Stimulated activated memory B cell treated with anti-CD40 and anti-IgM and Interleukin-4, amounts not matched to agents 10 μg/mL and 1 μg/mL and 100 μg/mL, for 72 hours (primary cell): Measurements from ENCODE around the gene TP53RK.
A peak's percentile ranks its signal among the peaks of the same experiment; 100 is the strongest.
"Not testable (repeated sequence)": the region's sequence is repeated elsewhere in the genome, so short reads cannot be mapped to it uniquely, and the experiment has no call there.

ENCODE experiments used
- ATAC-seq: fragments of 150-1000 bp; cut with Tn5 transposase; 2 replicates; pipeline ENCODE4 v1.10.0; 2021
- H3K27ac Mint-ChIP-seq: one replicate; pipeline ENCODE4 v1.8.0; 2022; ENCODE audit warnings: mild to moderate bottlenecking, mixed read lengths
- H3K27me3 Mint-ChIP-seq: one replicate; pipeline ENCODE4 v1.8.0; 2022; ENCODE audit warnings: mixed read lengths
- H3K36me3 Mint-ChIP-seq: one replicate; pipeline ENCODE4 v1.8.0; 2022; ENCODE audit warnings: mixed read lengths
- H3K4me1 Mint-ChIP-seq: one replicate; pipeline ENCODE4 v1.8.0; 2022; ENCODE audit warnings: mixed read lengths
- H3K4me3 Mint-ChIP-seq: one replicate; pipeline ENCODE4 v1.8.0; 2022; ENCODE audit warnings: mild to moderate bottlenecking, moderate library complexity, mixed read lengths
- H3K9me3 Mint-ChIP-seq: one replicate; pipeline ENCODE4 v1.8.0; 2022; ENCODE audit warnings: mixed read lengths

The TP53RK gene

DNA sequence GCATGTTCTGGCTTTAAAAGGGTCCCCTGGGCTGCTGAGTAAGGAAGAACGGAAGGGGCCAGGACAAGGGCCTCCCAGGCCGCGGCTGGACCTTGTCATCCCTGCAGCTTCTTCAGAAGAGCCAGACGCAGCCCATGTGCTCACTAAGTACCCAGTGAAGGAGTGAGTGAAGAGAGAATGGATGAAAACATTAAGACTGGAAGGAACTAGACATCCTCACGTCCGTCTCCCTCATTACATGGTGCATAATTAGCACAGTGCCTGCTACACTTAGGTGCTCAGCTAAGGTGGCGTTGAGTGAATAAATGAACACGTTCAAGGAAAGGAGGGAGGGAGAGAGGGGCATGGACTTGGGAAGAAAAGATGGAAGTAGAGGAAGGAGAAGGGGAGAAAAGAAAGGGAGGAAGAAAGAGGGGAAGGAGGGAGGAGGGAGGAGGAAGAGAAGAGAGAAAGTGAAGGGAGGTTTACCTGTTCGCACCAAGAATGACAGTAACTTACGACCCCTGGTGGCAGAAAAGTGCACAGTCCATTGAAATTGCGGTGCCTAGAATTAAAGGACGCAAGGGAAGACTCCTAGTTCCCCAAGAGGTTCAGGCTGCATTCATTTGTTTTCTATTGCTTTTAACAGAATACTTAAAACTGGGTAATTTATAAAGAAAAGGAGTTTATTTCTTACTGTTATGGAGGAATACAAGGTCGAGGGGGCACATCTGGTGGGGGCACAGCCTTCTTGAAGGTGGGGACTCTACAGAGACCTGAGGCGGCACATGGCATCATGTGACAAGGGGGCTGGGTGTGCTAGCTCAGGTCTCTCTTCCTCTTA, 8.0 kb downstream of the TP53RK start:
- peak; percentile 51 for ATAC-seq
- Mint-ChIP-seq H3K9me3 (no peaks in the 10 kb centered on the region), H3K27me3 (no peaks in the 10 kb centered on the region), H3K36me3 (peaks cover 20% of the 10 kb centered on the region), H3K4me3 (no peak overlapping the region), H3K4me1 (peaks cover 39% of the 10 kb centered on the region), H3K27ac (no peak overlapping the region)

DNA sequence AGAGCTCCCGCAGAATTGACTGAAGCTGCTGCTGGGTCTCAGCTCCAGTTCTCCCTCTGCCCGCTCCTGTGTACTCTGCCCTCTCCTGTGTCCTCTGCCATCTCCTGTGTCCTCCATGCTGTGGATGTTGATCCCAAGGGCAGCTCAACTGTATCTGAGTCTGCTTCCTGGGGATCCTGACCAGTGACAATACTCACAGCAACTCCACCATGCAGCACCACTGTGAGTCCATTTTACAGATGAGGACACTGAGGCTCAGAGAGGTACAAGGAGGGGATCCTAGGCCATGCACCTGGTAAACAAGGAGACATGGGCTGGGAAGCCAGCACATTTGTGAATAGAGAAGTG, 8.6 kb downstream of the TP53RK start:
- no peak for ATAC-seq
- Mint-ChIP-seq H3K4me1 (peaks cover 38% of the 10 kb centered on the region), H3K36me3 (peaks cover 15% of the 10 kb centered on the region), H3K27ac (no peak overlapping the region), H3K4me3 (no peak overlapping the region), H3K27me3 (no peaks in the 10 kb centered on the region), H3K9me3 (no peaks in the 10 kb centered on the region)

DNA sequence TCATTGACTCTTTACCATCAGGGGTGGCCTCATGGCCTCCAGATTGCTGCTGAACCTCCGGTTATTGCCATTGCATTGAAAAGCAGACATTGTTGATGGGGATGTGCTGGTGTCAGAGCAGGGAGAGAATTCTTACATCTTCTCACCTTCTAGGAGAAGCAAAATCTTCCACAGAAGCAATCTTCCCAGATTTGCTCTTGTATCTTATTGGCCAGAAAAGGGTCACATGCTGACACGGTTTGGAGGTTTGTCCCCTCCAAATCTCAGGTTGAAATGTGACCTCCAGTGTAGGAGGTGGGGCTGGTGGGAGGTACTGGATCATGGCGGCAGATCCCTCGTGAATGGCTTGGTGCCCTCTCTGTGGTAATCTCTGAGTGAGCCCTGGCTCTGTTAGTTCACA, 10.7 kb downstream of the TP53RK start:
- Mint-ChIP-seq H3K9me3 (no peaks in the 10 kb centered on the region), H3K4me3 (no peak overlapping the region), H3K27ac (no peak overlapping the region), H3K4me1 (peaks cover 24% of the 10 kb centered on the region), H3K27me3 (no peaks in the 10 kb centered on the region), H3K36me3 (peaks cover 5% of the 10 kb centered on the region)
- no peak for ATAC-seq

DNA sequence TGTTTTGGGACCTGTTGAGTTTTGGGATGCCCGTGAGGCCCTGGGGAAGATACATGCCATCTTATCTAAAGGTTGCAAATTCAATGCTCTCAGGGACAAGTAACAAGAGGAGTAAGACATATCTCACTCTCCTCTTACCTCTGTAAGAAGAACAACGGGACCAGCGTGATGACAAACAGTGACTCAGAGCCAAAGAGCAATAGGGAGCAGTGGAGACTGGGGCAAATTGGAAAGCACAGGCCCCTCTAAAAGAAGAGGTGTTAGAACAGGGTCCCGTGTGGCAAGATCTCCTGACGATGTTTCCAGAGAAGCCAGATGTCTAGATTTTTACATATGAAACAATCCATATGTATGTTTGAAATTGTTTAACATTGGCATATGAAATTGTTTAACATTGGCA, 11.6 kb downstream of the TP53RK start:
- H3K4me3 Mint-ChIP-seq, result no peak overlapping the region
- H3K36me3 Mint-ChIP-seq, result peaks cover 4% of the 10 kb centered on the region
- peaks cover 15% of the 10 kb centered on the region for H3K4me1 Mint-ChIP-seq
- ATAC-seq, result no peak
- H3K9me3 Mint-ChIP-seq, result no peaks in the 10 kb centered on the region
- no peaks in the 10 kb centered on the region for H3K27me3 Mint-ChIP-seq
- no peak overlapping the region for H3K27ac Mint-ChIP-seq

DNA sequence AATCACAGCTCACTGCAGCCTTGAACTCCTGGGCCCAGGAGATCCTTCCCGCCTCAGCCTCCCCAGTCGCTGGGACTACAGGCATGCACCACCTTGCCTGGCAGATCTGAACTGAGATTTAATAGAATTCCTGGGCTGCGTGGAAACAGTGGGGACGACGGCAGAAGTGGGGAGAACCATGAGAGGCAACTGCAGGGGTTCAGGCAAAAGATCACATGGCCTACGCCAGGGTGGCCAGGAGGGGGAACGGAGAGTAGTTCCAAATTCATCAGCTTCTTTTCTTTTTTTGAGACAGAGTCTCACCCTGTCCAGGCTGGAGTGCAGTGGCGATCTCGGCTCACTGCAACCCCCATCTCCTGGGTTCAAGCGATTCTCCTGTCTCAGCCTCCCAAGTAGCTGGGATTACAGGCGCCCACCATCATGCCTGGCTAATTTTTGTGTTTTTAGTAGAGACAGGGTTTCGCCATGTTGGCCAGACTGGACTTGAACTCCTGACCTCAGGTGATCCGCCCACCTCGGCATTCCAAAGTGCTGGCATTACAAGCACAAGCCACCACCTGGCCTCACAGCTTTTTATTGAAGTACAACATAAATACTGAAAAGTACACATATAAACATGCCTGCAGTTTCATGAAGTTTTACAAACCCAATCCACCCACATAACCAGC, 12.5 kb downstream of the TP53RK start:
- not testable (repeated sequence) for ATAC-seq, H3K27me3 Mint-ChIP-seq, H3K36me3 Mint-ChIP-seq

DNA sequence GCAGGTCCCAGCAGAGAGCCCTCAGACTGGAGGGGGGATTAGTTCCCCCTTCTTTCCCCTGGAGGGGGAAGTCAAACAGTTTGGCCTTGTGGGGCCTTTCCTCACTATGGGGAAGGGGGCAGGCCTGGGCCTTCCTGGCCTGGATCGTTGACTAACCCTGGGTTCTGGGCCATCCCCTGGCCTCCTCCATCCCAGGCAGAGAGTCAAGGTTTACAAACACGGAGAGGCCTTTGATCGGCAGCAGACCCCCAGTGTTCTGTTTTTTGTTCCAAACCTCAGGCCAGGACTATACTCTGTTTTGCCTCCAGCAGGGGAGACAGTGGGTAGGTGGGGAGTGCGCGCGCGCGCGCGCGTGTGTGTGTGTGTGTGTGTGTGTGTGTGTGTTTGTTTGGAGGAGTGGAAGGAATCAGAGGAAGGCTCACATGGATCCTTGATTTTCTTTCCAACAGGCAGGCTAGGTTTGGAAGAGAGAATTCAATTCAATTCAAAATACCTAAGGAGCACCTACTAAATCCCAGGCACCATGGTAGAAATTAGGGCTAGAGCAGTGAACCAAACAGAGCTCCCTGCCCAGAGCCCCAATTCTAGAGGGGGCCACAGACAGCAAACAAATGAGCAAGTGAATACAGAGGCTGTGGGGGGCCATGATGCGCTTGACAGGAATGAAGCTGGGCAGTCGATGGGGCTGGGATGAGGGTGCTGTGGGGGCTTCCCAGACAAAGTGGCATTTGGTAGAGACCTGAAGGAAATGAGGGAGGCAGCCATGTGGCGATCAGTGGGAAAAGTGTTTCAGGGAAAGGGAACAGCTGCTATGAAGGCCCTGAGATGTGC, 14.8 kb downstream of the TP53RK start:
- Mint-ChIP-seq H3K27me3 (no peaks in the 10 kb centered on the region), H3K9me3 (peaks cover 13% of the 10 kb centered on the region), H3K27ac (no peak overlapping the region), H3K36me3 (peaks cover 19% of the 10 kb centered on the region), H3K4me3 (no peak overlapping the region), H3K4me1 (no peaks in the 10 kb centered on the region)
- no peak for ATAC-seq

More for the DNA sequence above, 12.5 kb downstream of the TP53RK start:
- H3K27ac Mint-ChIP-seq, H3K4me3 Mint-ChIP-seq, H3K9me3 Mint-ChIP-seq: not testable (repeated sequence)
- peaks cover 12% of the 10 kb centered on the region for H3K4me1 Mint-ChIP-seq

DNA sequence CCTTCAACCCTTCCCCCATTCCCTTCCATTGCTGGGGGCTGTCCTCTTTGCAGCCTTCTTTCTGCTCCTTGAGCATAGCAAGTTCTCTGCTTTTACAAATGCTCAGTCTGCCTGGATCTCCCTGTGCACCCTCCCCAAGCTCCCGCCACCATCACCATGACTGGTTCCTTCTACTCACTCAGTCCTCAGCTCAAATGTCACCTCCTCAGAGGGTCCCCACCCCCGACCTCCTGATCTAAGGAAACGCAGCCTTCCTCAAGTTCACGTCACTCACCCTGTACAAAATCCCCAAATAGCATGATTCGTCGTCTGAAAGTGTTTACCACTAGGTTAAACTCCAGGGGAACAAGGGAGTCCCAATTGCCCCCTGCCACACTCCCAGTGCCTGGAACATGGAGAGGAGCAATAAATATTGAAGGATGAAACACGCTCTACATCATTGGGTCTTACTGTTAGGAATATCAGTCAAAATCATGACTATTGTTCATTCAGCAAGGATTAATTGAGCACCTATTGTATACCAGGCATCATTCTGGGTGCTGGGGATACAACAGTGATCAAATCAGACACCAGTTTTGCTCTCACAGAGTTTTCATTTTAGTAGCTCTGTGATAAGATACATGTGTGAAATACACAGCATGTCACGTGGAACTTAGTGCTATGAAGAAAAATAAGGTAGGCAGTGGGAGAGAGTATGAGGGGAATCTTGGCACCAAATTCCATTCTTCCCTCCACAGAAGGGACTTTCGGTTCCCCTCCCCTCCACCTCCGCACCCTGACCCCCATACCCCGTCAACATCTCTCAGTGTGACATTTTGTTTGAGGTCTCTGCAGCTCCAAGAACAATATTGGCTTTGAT, 15.6 kb downstream of the TP53RK start:
- H3K4me3 Mint-ChIP-seq, result no peak overlapping the region
- no peaks in the 10 kb centered on the region for H3K27me3 Mint-ChIP-seq
- peaks cover 19% of the 10 kb centered on the region for H3K36me3 Mint-ChIP-seq
- no peak overlapping the region for H3K27ac Mint-ChIP-seq
- peaks cover 13% of the 10 kb centered on the region for H3K9me3 Mint-ChIP-seq
- ATAC-seq, result no peak
- H3K4me1 Mint-ChIP-seq, result no peaks in the 10 kb centered on the region

DNA sequence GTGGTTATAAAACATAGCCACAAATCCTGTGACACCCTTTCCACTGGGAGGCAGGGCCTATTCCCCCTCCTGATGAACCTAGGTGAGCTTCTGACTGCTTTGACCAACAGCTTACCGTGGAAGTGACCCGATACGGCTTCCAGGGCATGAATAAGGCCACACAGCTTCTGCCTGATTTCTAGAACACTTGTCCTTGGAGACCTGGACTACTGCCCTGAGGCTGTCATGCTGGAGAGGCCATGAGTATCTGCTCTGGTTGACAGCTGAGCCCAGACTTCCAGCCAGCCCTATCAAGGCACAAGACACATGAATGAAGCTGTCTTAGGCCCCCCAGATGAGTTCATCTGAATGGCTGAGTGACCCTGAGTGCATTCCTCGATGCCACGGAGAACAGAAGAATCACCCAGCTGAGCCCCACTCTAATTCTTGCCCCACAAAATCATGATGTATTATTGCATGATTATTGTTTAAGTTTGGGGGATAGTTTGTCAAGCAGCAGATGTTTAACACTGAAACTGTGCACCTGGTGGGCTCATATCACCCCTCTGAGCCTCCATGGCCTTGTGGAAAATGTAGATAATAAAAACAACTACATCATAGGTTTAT, 16.6 kb downstream of the TP53RK start:
- no peak for ATAC-seq
- no peak overlapping the region for H3K27ac Mint-ChIP-seq
- H3K4me1 Mint-ChIP-seq, result no peaks in the 10 kb centered on the region
- H3K27me3 Mint-ChIP-seq, result no peaks in the 10 kb centered on the region
- peaks cover 13% of the 10 kb centered on the region for H3K9me3 Mint-ChIP-seq
- H3K4me3 Mint-ChIP-seq, result no peak overlapping the region
- H3K36me3 Mint-ChIP-seq, result peaks cover 24% of the 10 kb centered on the region

DNA sequence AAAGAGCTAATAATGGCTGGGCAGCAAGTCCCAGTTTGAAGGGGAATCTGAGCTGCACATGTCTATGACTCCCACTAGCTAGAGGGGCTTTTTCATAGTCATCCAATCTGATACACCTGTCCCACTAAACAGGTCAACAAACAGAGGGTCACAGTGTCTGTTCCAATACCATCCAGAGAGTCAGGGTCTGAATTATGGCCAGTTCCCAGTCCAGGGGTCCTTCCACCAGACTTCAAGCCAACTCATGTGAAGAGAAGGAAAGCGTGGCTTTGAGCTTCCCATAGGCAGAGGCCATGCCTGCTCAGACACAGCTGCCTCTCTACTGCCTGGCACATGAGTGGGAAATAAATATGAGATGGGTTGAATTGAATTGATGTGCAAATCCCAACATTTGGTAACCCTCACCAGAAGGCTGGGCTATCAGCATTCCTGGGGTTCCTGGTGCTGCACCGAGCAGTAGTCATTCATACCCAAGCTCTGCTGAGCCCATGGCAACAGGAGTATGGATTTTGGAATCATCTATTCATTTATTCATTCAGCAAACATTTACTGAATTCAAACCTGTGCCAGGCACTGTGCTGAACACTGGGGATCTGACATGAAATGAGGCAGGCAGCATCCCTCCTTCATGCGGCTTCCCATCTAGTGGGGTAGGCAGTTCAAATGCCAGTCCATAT, 17.2 kb downstream of the TP53RK start:
- H3K4me3 Mint-ChIP-seq, result no peak overlapping the region
- no peaks in the 10 kb centered on the region for H3K4me1 Mint-ChIP-seq
- no peak for ATAC-seq
- peaks cover 13% of the 10 kb centered on the region for H3K9me3 Mint-ChIP-seq
- peaks cover 24% of the 10 kb centered on the region for H3K36me3 Mint-ChIP-seq
- no peaks in the 10 kb centered on the region for H3K27me3 Mint-ChIP-seq
- no peak overlapping the region for H3K27ac Mint-ChIP-seq

DNA sequence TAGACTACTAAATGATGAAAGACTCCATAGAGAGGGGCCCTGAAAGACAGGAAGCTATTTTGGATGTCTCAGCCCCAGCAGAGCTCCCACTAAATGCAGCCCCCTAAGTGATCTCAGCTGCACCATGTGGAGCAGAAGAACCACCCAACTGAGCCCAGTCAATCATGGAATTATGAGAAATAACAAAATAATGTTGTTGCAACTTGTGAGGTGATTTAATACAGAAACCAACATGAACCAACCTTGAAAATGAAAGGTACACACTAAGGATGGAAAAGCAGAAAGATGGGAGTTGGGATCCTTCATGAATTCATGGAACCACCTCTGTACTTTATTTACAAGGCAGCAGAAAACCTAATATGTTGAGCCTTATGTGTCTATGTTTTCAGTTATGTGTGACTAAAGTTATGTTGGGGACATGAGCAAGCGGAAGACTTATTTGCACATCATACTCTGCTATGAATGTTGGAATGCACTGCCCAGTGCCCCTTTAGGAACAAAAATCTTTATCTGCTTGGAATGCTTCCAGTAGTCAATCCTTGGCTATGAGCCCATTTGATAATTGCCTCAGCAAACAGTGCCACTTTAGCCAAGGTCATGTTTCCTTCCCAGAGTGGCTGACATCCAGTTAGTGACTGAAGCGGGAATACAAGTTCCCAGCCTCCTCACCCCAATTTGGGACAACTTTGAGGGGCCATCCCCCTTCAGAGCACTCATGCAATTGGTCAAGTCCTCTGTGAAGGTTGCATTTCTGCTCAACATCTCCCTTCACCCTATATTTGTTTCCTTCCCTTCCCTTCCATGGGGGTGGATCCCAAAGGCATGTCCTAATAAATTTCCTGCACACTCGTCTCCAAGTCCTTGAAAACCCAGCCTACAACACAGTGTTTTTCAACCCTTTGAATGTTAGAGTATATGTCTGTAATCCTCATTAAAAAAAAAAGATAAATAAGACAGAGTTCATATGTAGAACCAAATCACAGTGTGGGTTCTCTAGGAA, 18.4 kb downstream of the TP53RK start:
- ATAC-seq, result no peak
- Mint-ChIP-seq H3K4me1 (no peaks in the 10 kb centered on the region), H3K27me3 (no peaks in the 10 kb centered on the region), H3K36me3 (peaks cover 24% of the 10 kb centered on the region), H3K9me3 (peaks cover 13% of the 10 kb centered on the region), H3K27ac (no peak overlapping the region), H3K4me3 (no peak overlapping the region)

DNA sequence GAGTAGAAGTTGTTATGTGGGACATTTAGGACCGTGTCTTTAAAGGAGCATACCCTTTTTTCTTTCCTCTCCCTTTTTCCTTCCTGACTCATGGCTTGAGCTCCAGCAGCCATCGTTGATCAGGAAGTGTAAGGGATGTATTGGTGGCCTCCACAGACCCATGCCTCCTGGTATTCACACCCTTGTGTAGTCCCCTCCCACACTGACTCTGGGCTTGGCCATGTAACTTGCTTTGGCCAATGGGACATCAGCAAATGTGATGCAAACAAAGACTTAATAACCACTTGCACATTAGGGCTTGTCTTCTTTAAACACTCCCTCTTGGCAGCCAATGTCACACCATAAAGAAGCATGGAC, 19.0 kb downstream of the TP53RK start:
- H3K9me3 Mint-ChIP-seq, result peaks cover 13% of the 10 kb centered on the region
- no peaks in the 10 kb centered on the region for H3K27me3 Mint-ChIP-seq
- no peak for ATAC-seq
- no peak overlapping the region for H3K4me3 Mint-ChIP-seq
- H3K27ac Mint-ChIP-seq, result no peak overlapping the region
- H3K36me3 Mint-ChIP-seq, result peaks cover 24% of the 10 kb centered on the region
- no peaks in the 10 kb centered on the region for H3K4me1 Mint-ChIP-seq

DNA sequence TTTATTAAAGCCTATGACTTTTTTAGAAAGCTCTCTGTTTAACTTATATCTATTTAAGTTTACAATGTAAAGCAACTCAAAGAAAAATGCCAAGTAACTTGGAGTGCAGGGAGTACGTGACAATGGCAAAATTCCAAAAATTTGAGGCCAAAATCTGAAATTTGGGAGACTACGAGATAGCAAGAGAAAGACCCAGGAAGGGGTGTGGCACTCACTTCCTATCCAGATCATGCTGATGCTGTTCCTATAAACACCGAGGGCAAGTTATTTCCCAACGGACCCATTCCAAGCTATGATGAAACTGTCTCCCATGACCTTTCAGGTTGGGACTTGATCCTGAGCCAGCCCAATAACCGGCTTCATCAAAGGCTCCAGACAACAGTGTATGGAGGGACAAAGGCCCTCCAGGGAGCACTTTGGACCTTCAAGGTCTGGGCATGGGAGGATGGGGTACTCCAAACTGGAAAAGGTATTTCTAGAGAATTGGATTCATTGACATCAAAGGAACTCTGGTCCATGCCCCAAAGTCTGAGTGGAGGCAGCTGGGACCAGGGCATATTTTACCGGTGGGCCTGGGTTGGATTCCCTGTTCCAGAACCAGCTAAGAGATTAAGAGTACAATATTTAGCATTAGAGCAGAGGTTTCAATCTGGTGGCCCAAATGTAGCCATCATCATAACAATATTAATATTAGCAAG, 22.3 kb downstream of the TP53RK start:
- Mint-ChIP-seq H3K27me3 (no peaks in the 10 kb centered on the region), H3K27ac (no peak overlapping the region), H3K4me3 (no peak overlapping the region), H3K9me3 (peaks cover 13% of the 10 kb centered on the region), H3K36me3 (peaks cover 20% of the 10 kb centered on the region), H3K4me1 (no peaks in the 10 kb centered on the region)
- no peak for ATAC-seq

DNA sequence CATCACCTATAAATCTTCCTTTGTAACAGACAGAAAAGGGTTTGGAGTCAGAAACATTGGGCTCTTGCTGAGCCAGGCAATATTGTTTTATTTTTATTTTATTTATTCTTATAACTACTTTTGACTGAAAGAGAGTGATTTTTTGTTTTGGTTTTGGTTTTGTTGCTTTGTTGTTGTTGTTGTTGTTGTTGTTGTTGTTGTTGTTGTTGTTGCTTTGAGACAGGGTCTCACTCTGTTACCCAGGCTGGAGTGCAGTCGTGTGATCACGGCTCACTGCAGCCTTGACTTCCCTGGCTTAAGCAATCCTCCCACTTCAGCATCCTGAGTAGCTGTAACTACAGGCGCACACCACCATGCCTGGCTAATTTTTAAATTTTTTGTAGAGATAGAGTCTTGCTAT, 22.9 kb downstream of the TP53RK start:
- no peak overlapping the region for H3K4me3 Mint-ChIP-seq
- peaks cover 11% of the 10 kb centered on the region for H3K9me3 Mint-ChIP-seq
- no peaks in the 10 kb centered on the region for H3K27me3 Mint-ChIP-seq

More for the DNA sequence above, 22.9 kb downstream of the TP53RK start:
- Mint-ChIP-seq H3K27ac (no peak overlapping the region), H3K36me3 (peaks cover 17% of the 10 kb centered on the region), H3K4me1 (no peaks in the 10 kb centered on the region)
- no peak for ATAC-seq
